Neural cell (in vitro differentiated cells): ENCODE results near the gene DNAJB1. TPM values are rescaled to one million over a fixed set of nuclear protein-coding genes. Genes with fewer than 3 reads are reported as not detected.

ENCODE experiments used
- H2AFZ ChIP-seq: fragments of 200-600, 300-800 bp; sonication (generic), shearing (Covaris generic); 2 replicates; pipeline ENCODE4 v1.6.0; 2014; ENCODE audit warnings: low read depth, mild to moderate bottlenecking, antibody characterized with exemption, low read length, moderate library complexity
- H3F3A ChIP-seq: fragments of 200-600 bp; shearing (Covaris generic); 2 replicates; pipeline ENCODE4 v1.6.1; 2016; ENCODE audit warnings: mild to moderate bottlenecking, moderate library complexity, mixed read lengths, antibody characterized with exemption, low read length; ENCODE audit not compliant: insufficient read depth, poor library complexity, severe bottlenecking
- H3K27ac ChIP-seq: fragments of 200-600, 300-800 bp; sonication (generic), shearing (Covaris generic); 2 replicates; pipeline ENCODE4 v1.5.1; 2014; ENCODE audit warnings: mild to moderate bottlenecking, low read length, moderate library complexity
- H3K27me3 ChIP-seq: fragments of 300-800, 200-600 bp; sonication (generic), shearing (Covaris generic); 2 replicates; pipeline ENCODE4 v1.6.0; 2014; ENCODE audit warnings: mild to moderate bottlenecking, low read depth, low read length, moderate library complexity; ENCODE audit not compliant: insufficient read depth
- H3K36me3 ChIP-seq: fragments of 300-800, 200-600 bp; sonication (generic), shearing (Covaris generic); 2 replicates; pipeline ENCODE4 v1.5.1; 2014; ENCODE audit warnings: mild to moderate bottlenecking, antibody characterized with exemption, low read length, moderate library complexity; ENCODE audit not compliant: insufficient read depth
- H3K4me2 ChIP-seq: fragments of 300-800, 200-600 bp; sonication (generic), shearing (Covaris generic); 2 replicates; pipeline ENCODE4 v1.6.0; 2014; ENCODE audit warnings: mild to moderate bottlenecking, low read length
- H3K4me3 ChIP-seq: fragments of 300-800, 200-600 bp; sonication (generic), shearing (Covaris generic); 2 replicates; pipeline ENCODE4 v1.5.1; 2014; ENCODE audit warnings: mild to moderate bottlenecking, low read length, moderate library complexity
- H3K79me2 ChIP-seq: fragments of 200-600 bp; shearing (Covaris generic); replicated peaks from 2 replicates; pipeline ENCODE4 v1.6.0; 2014; ENCODE audit warnings: mild to moderate bottlenecking, low read length, moderate library complexity; ENCODE audit not compliant: insufficient read depth
- H3K9ac ChIP-seq: fragments of 300-800, 200-600 bp; sonication (generic), shearing (Covaris generic); 2 replicates; pipeline ENCODE4 v1.6.1; 2016; ENCODE audit warnings: mild to moderate bottlenecking, low read length, mixed read lengths
- H3K9me2 ChIP-seq: fragments of 200-600 bp; shearing (Covaris generic); 2 replicates; pipeline ENCODE4 v1.6.1; 2016; ENCODE audit warnings: mild to moderate bottlenecking, low read length, mixed read lengths; ENCODE audit not compliant: insufficient read depth
- H3K9me3 ChIP-seq: fragments of 200-600, 300-800 bp; sonication (generic), shearing (Covaris generic); 2 replicates; pipeline ENCODE4 v1.6.1; 2016; ENCODE audit warnings: mild to moderate bottlenecking, mixed run types, low read length, moderate library complexity, mixed read lengths
- H4K20me1 ChIP-seq: fragments of 200-600 bp; shearing (Covaris generic); 2 replicates; pipeline ENCODE4 v1.6.1; 2016; ENCODE audit warnings: mild to moderate bottlenecking, mixed run types; ENCODE audit not compliant: insufficient read depth
- CTCF ChIP-seq: fragments of 450-650 bp; IDR thresholded peaks from 2 replicates; pipeline ENCODE4 v1.5.1; 2014; ENCODE audit warnings: antibody characterized with exemption, mild to moderate bottlenecking, moderate library complexity; ENCODE audit not compliant: poor library complexity, severe bottlenecking
- EP300 ChIP-seq: fragments of 450-650 bp; conservative IDR thresholded peaks from 2 replicates; pipeline ENCODE4 v1.6.1; 2014; ENCODE audit warnings: antibody characterized with exemption, mild to moderate bottlenecking, moderate library complexity; ENCODE audit not compliant: poor library complexity, severe bottlenecking
- EZH2 ChIP-seq: fragments of 200-600, 300-800 bp; shearing (Covaris generic), sonication (generic); IDR thresholded peaks from 2 replicates; pipeline ENCODE4 v1.6.1; 2014; ENCODE audit warnings: antibody characterized with exemption, low read length, borderline replicate concordance, mild to moderate bottlenecking; ENCODE audit not compliant: insufficient read depth, poor library complexity, severe bottlenecking
- MXI1 ChIP-seq: fragments of 450-650 bp; conservative IDR thresholded peaks from 2 replicates; pipeline ENCODE4 v1.6.1; 2014; ENCODE audit warnings: antibody characterized with exemption, mild to moderate bottlenecking; ENCODE audit not compliant: poor library complexity, severe bottlenecking
- POLR2AphosphoS5 ChIP-seq: IDR thresholded peaks from 2 replicates; pipeline ENCODE4 v1.6.1; 2012
- RAD21 ChIP-seq: fragments of 450-650 bp; conservative IDR thresholded peaks from 2 replicates; pipeline ENCODE4 v1.6.1; 2014; ENCODE audit warnings: antibody characterized with exemption, mild to moderate bottlenecking, moderate library complexity
- REST ChIP-seq: IDR thresholded peaks from 2 replicates; pipeline ENCODE4 v1.6.1; 2012; ENCODE audit warnings: borderline replicate concordance
- SMC3 ChIP-seq: fragments of 450-650 bp; conservative IDR thresholded peaks from 2 replicates; pipeline ENCODE4 v1.6.1; 2014; ENCODE audit warnings: antibody characterized with exemption, mild to moderate bottlenecking, moderate library complexity; ENCODE audit not compliant: poor library complexity
- TAF1 ChIP-seq: IDR thresholded peaks from 2 replicates; pipeline ENCODE4 v1.6.1; 2012; ENCODE audit warnings: low read depth
- polyA plus RNA-seq: library from polyadenylated mRNA; depleted of rRNA; stranded (reverse); fragments of >200 nt; gene quantifications from 2 replicates; pipeline ENCODE4 v1.2.3, GENCODE V29; 2014

The DNAJB1 gene
- polyA plus RNA-seq, 1 donor from 2014 or later = 64.6 TPM

- Histone ChIP-seq H4K20me1 (no peaks in the 10 kb centered on the region), H3K9me3 (no peaks in the 10 kb centered on the region), H3K36me3 (no peaks in the 10 kb centered on the region), H3K4me3 (no peak overlapping the region), H3K27me3 (no peaks in the 10 kb centered on the region), H2AFZ (no peak overlapping the region), H3K9ac (no peak overlapping the region), H3K4me2 (no peak overlapping the region), H3F3A (no peaks in the 10 kb centered on the region), H3K9me2 (no peaks in the 10 kb centered on the region), H3K27ac (no peak overlapping the region), H3K79me2 (no peaks in the 10 kb centered on the region)
- TF ChIP-seq CTCF = no peak
- TF ChIP-seq TAF1 = no peak
- TF ChIP-seq SMC3 = no peak
- TF ChIP-seq REST = no peak
- no peak for TF ChIP-seq MXI1
- no peak for TF ChIP-seq POLR2AphosphoS5
- TF ChIP-seq EZH2 = no peak
- TF ChIP-seq EP300 = no peak
- no peak for TF ChIP-seq RAD21
These were observed 44.9 kb downstream of the DNAJB1 start for GRCh38 chr19:14473073-14473977.

GRCh38 chr19:14472202-14472938, 45.8 kb downstream of the DNAJB1 start:
- no peak overlapping the region for H3K27ac ChIP-seq
- H3K9me2 ChIP-seq = no peaks in the 10 kb centered on the region
- no peaks in the 10 kb centered on the region for H3K9me3 ChIP-seq
- H3K4me3 ChIP-seq = no peak overlapping the region
- no peaks in the 10 kb centered on the region for H3K36me3 ChIP-seq
- H3K79me2 ChIP-seq = no peaks in the 10 kb centered on the region
- no peaks in the 10 kb centered on the region for H3F3A ChIP-seq
- H3K27me3 ChIP-seq = no peaks in the 10 kb centered on the region
- H4K20me1 ChIP-seq = no peaks in the 10 kb centered on the region
- H3K9ac ChIP-seq = no peak overlapping the region
- H3K4me2 ChIP-seq = no peak overlapping the region
- TF ChIP-seq POLR2AphosphoS5 (no peak), EZH2 (no peak), SMC3 (peak; percentile 75), CTCF (peak; percentile 88), EP300 (no peak), TAF1 (no peak), RAD21 (peak; percentile 60), MXI1 (peak; percentile 36), REST (no peak)
- H2AFZ ChIP-seq = no peak overlapping the region
